GM19240 (cell line): ENCODE measurements around the gene MKRN2.
"Not testable (repeated sequence)": the region's sequence is repeated elsewhere in the genome, so short reads cannot be mapped to it uniquely, and the experiment has no call there.

ENCODE experiments used
- DNase-seq: peaks from one replicate; pipeline ENCODE4 v3.0.0; 2011; ENCODE audit warnings: low spot score; ENCODE audit not compliant: insufficient read length

Gene MKRN2

DNA sequence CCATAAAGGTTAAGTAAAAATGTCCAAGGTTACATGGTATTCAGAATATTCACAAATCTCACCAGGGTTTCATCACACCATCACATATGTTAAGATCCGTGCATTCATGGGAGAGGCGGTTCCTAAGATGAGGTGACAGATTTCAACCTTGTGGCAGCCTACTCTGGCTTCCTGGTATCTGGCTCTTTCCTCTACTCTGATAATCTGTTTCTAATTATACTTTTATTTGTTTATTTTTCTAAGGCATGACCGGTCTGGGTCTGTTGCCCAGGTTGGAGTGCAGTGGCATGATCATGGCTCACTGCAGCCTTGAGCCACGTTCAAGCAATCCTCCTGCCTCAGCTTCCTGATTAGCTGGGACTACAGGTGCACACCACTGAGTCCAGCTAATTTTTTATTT, 72.7 kb downstream of the MKRN2 start:
- no peak for DNase-seq

- no peak for DNase-seq
Observed at GRCh38 chr3:12630292-12630691, 73.4 kb downstream of the MKRN2 start.

GRCh38 chr3:12630843-12631242, 74.0 kb downstream of the MKRN2 start:
- not testable (repeated sequence) for DNase-seq

GRCh38 chr3:12632523-12632922, 75.6 kb downstream of the MKRN2 start:
- DNase-seq = no peak

DNA sequence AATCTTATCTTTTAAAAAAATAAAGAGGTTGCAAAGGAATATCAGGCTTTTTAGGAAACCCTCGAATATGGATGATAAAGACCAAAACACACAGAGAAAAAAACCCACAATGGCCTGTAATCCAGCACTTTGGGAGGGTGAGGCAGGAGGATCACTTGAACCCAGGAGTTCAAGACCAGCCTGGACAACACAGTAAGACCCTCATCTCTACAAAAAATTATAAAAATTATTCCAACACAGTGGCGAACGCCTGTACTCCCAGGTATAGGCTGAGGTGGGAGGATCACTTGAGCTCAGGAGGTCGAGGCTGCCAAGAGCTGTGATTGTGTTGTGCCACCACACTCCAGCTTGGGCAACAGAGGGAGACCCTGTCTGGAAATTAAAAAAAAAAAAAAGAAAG, 76.2 kb downstream of the MKRN2 start:
- DNase-seq = no peak
